Subcutaneous adipose tissue (tissue), 4 donors: ENCODE data around the gene DIAPH2. TPM values are rescaled to one million over a fixed set of nuclear protein-coding genes. Genes with fewer than 3 reads are reported as not detected.

Source experiments
- total RNA-seq, 4 donors: library from RNA; depleted of rRNA; stranded (reverse); fragments of >200 nt; gene quantifications; one replicate each; pipeline ENCODE4 v1.1.0, GENCODE V29; 2016
- TF ChIP-seq, protein P1 (sequence below): fragments of 450-650 bp; IDR thresholded peaks from one replicate; pipeline ENCODE4 v1.5.1; 2016; ENCODE audit warnings: low read depth, mild to moderate bottlenecking, control low read depth, antibody characterized with exemption, moderate library complexity

The DIAPH2 gene
- total RNA-seq, 4 donors from 2014 or later = 45.0 to 84.6 (median 54.2) TPM

DNA sequence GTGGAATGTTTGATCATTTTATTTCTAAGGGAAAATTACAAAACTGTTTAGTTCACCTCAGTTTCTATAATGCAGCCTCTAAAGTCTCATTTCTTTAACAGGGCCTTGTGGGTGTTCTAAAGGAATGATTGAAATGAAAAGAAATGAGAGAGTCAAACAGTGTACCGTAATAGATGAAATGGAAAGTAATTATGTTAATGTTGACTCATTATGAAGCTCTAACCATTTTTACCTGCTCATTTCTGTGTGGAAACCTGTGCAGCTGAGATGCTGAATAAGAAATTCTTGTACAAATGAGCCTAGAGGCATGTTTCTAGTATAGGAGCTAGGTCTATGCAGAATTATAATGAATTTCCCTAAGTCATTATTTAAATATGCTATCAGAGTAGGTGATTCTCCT is 153.9 kb downstream of the DIAPH2 start:
- TF ChIP-seq, protein P1, sequence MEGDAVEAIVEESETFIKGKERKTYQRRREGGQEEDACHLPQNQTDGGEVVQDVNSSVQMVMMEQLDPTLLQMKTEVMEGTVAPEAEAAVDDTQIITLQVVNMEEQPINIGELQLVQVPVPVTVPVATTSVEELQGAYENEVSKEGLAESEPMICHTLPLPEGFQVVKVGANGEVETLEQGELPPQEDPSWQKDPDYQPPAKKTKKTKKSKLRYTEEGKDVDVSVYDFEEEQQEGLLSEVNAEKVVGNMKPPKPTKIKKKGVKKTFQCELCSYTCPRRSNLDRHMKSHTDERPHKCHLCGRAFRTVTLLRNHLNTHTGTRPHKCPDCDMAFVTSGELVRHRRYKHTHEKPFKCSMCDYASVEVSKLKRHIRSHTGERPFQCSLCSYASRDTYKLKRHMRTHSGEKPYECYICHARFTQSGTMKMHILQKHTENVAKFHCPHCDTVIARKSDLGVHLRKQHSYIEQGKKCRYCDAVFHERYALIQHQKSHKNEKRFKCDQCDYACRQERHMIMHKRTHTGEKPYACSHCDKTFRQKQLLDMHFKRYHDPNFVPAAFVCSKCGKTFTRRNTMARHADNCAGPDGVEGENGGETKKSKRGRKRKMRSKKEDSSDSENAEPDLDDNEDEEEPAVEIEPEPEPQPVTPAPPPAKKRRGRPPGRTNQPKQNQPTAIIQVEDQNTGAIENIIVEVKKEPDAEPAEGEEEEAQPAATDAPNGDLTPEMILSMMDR = no peak

DNA sequence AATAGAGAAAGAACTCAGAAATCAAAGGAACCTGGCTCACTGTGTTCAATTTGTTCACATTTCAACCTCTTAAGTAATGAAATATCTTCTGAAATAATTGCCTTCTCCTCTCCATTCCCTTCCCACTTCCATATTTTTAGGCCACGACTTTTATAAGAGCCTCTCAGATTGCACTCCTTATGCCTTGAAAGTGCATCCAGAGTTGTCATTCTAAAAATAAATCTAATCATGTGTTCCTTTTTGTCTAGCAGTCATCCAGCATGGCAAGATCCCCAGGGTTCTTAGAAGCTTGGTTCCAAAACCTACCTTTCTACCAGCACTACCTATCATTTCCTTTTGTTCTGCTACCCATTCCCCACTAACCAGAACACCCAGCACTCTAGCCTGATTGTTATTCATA is 156.7 kb downstream of the DIAPH2 start:
- TF ChIP-seq, protein P1 = no peak

DNA sequence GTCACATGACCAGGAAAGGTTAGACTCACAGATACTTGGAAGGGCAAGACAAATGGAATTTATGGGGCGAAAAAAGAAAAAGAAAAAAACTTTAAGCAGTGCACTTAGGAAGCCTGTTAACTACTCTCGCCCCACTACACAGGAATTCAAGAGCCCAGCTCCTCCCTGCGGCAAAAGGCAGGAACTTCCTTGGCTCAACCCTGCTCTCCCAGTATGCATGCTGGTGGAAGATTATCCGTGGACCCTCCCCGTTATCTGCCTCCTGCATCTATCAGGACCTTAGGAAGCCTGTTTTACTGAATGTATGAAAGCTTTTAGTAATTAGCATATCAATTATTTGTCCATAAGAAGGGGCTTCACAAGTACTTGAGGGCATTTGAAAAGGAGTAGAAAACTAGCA is 158.9 kb downstream of the DIAPH2 start:
- TF ChIP-seq, protein P1 = no peak

DNA sequence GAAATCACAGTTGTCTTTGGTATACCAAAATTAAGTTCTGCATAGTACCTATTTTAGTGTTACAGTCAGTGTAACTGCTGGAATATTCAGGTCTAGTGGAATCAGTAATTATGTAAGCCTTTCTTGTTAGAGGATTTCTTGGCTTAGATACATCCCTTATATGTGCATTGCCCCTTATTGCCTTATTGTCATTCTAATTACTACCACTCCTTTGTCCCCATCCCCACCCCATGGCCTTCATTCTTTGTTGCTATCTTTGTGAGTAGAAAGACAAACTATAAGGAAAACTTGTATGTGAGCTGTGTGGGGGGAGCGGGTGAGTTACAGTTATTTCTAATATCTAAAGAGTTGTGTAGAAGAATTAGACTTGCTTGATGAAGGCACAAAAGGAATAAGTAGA is 162.2 kb downstream of the DIAPH2 start:
- TF ChIP-seq, protein P1 = no peak

DNA sequence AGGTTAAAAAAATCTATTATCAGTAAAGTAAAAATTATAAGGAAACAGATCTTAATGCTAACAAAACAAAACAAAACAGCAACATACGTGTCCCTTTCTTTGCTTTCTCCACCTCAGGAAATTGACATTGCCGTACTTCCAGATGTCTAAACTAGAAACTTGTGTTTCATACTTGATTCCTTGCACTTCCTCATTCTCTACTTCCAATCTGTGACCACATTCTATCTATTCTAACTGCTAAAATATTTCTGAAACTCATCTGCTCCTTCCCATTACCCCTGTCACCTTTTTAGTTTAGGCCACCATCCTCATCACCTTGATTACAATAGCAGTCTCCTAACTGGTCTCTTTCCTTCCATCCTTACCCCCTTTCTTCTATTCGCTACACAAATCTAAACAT is 176.6 kb downstream of the DIAPH2 start:
- TF ChIP-seq, protein P1 = no peak

DNA sequence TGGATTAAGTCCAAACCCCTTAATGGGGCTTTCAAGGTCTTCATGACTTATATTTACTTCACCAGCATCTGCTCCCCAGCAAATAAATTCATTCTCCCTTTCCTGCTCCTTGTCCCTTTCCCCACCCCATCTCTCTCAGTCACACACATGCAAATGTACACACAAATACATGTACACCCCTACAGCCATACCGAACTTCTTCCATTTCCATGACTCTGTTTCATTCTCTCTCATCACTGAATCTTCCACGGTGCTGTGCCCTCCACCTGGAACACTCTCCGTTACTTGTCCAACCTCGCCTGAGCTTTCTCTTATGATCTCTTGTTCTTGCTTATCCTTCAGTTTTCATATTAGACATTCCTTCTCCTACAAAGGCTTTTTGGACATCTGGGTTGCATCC is 177.0 kb downstream of the DIAPH2 start:
- TF ChIP-seq, protein P1 = no peak

DNA sequence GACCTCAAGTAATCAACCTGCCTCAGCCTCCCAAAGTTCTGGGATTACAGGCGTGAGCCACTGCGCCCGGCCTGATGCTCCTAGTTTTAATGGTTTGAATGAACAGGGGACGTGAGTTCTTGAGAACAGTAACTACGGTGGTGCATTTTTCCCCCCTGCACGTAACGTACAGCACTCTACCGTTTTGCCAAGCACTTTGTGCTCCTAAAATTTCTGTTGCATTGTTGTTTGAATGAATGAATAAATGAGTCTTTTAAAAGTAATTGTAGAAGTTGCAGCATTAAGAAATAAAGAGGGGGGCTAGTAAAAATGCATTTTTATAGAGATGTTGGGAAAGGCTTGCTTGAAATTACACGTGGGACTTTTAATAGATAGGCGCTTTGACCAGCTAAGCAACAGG is 199.0 kb downstream of the DIAPH2 start, which contains the start of gene RPA4:
Gene RPA4 (plus strand): TSS at position 301 of the 400 bp plus-strand sequence. CDS start 403 bp downstream, outside the sequence.
- TF ChIP-seq, protein P1 = no peak

DNA sequence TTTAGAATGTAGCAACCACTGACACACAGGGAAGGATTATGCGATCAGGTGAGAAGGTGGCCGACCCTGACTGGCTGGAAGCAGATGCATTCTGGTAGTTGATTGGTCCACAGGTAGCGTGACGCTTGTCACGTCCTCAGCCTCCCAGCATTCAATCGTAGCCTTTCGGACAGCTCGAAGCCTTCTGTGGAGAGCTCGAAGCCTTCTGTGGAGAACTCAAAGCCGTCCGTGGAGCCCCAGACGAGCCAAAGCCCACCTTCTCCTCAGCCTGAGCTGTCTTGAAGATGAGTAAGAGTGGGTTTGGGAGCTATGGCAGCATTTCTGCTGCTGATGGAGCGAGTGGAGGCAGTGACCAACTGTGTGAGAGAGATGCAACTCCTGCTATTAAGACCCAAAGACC is 199.4 kb downstream of the DIAPH2 start:
- TF ChIP-seq, protein P1 = no peak
